GM12878 (cell line): Measurements from ENCODE around the gene TECTB. TPM values are rescaled to one million over a fixed set of nuclear protein-coding genes. Genes with fewer than 3 reads are reported as not detected.

Experiments used
- ATAC-seq: fragments of 200-7000 bp; cut with Tn5 transposase; 3 replicates; pipeline ENCODE4 v1.9.1; 2020; ENCODE audit warnings: mild to moderate bottlenecking, moderate library complexity
- BruUV-seq: library from RNA; stranded (reverse); fragments of 400-500 nt; replicated peaks from 2 replicates; lab custom pipeline; 2021; lab: Mats Ljungman, UMichigan
- CTCF ChIA-PET: fragments of 300-600 bp; sonication (Branson Sonifier 250); formaldehyde crosslinking; extraction: SDS; loops from one replicate; lab custom pipeline; 2021; ENCODE audit warnings: inconsistent platforms; lab: Yijun Ruan, JAX
- POLR2A ChIA-PET: fragments of 350-600 bp; formaldehyde crosslinking; extraction: SDS; loops from one replicate; lab custom pipeline; 2021; ENCODE audit warnings: inconsistent platforms; lab: Charles Lee
- RAD21 ChIA-PET: fragments of 300-600 bp; sonication (Branson Sonifier 250); formaldehyde crosslinking; loops from one replicate; lab custom pipeline; 2023; ENCODE audit warnings: antibody characterized with exemption; ENCODE audit not compliant: unreplicated experiment; lab: Charles Lee
- SMC1A ChIA-PET: fragments of 300-600 bp; sonication (Branson Sonifier 250); formaldehyde crosslinking; loops from one replicate; lab custom pipeline; 2023; ENCODE audit not compliant: unreplicated experiment, uncharacterized antibody; lab: Charles Lee
- DNase-seq: peaks from one replicate; pipeline ENCODE4 v3.0.0-alpha.2; 2011; ENCODE audit warnings: low read depth, low spot score
- FAIRE-seq: peaks from 3 replicates; lab custom pipeline; 2011; peaks lifted over from hg19 to GRCh38; lab: Jason Lieb, UNC
- H2AFZ ChIP-seq: 2 replicates; pipeline ENCODE4 v1.6.0; 2011; ENCODE audit warnings: low read depth, low read length, control low read depth; ENCODE audit not compliant: control insufficient read depth
- H3K27ac ChIP-seq: 2 replicates; pipeline ENCODE4 v1.5.1; 2011; ENCODE audit warnings: control low read depth; ENCODE audit not compliant: control insufficient read depth, insufficient read depth
- H3K27me3 ChIP-seq, 2 experiments: replicated peaks in 1 of 2; 2 replicates each; pipeline versions ENCODE4 v1.6.0 to v1.6.1; 2011; ENCODE audit warnings: low read length in 1 of 2; ENCODE audit not compliant: control insufficient read depth in 2 of 2, insufficient read depth in 2 of 2
- H3K36me3 ChIP-seq, 2 experiments: 2 replicates each; pipeline ENCODE4 v1.5.1; 2011; ENCODE audit warnings: low read length in 1 of 2; ENCODE audit not compliant: control insufficient read depth in 2 of 2, insufficient read depth in 2 of 2
- H3K4me1 ChIP-seq: 2 replicates; pipeline ENCODE4 v1.6.1; 2011; ENCODE audit warnings: mild to moderate bottlenecking, low read length, moderate library complexity, mixed read lengths; ENCODE audit not compliant: control insufficient read depth, insufficient read depth
- H3K4me2 ChIP-seq: 2 replicates; pipeline ENCODE4 v1.6.0; 2011; ENCODE audit warnings: control low read depth; ENCODE audit not compliant: control insufficient read depth, insufficient read depth
- H3K4me3 ChIP-seq: fragments of 200-600 bp; sonication (generic); 2 replicates; pipeline ENCODE4 v1.5.1; 2016
- H3K79me2 ChIP-seq: 2 replicates; pipeline ENCODE4 v1.6.0; 2011; ENCODE audit warnings: low read length; ENCODE audit not compliant: control insufficient read depth, insufficient read depth
- H3K9ac ChIP-seq: 2 replicates; pipeline ENCODE4 v1.8.0; 2011; ENCODE audit warnings: low read length, control low read depth, mixed read lengths; ENCODE audit not compliant: control insufficient read depth, insufficient read depth
- H3K9me3 ChIP-seq: replicated peaks from 3 replicates; pipeline ENCODE4 v1.5.1; 2011; ENCODE audit warnings: mild to moderate bottlenecking, low read length; ENCODE audit not compliant: control insufficient read depth, insufficient read depth
- H4K20me1 ChIP-seq: 2 replicates; pipeline ENCODE4 v1.6.0; 2011; ENCODE audit not compliant: control insufficient read depth, insufficient read depth
- CREB1 ChIP-seq: IDR thresholded peaks from 2 replicates; pipeline ENCODE4 v1.6.1; 2012; ENCODE audit warnings: low read depth, mild to moderate bottlenecking, inconsistent platforms
- CUX1 ChIP-seq: IDR thresholded peaks from 2 replicates; pipeline ENCODE4 v1.6.1; 2012; ENCODE audit warnings: improper control_type of control experiment, low read depth, low read length; ENCODE audit not compliant: insufficient replicate concordance
- JUND ChIP-seq: IDR thresholded peaks from 2 replicates; pipeline ENCODE4 v1.6.1; 2012; ENCODE audit warnings: low read depth, mild to moderate bottlenecking, low read length, improper control_type of control experiment, moderate library complexity
- RB1 ChIP-seq: fragments of 450-650 bp; formaldehyde crosslinking; IDR thresholded peaks from 2 replicates; pipeline ENCODE4 v1.6.1; 2017; ENCODE audit warnings: mild to moderate bottlenecking, borderline replicate concordance
- SIN3A ChIP-seq: IDR thresholded peaks from 2 replicates; pipeline ENCODE4 v1.6.1; 2012; ENCODE audit warnings: low read depth, low read length, improper control_type of control experiment
- SMC3 ChIP-seq: IDR thresholded peaks from 2 replicates; pipeline ENCODE4 v1.6.1; 2011; ENCODE audit warnings: low read length, improper control_type of control experiment, borderline replicate concordance
- SP1 ChIP-seq: IDR thresholded peaks from one replicate; pipeline ENCODE4 v1.6.1; 2011; ENCODE audit warnings: low read depth, low read length
- SREBF2 ChIP-seq: IDR thresholded peaks from 2 replicates; pipeline ENCODE4 v1.6.1; 2012; ENCODE audit warnings: mild to moderate bottlenecking, low read length
- TCF3 ChIP-seq: IDR thresholded peaks from 2 replicates; pipeline ENCODE4 v1.6.1; 2012; ENCODE audit warnings: low read depth, mild to moderate bottlenecking, low read length, borderline replicate concordance; ENCODE audit not compliant: insufficient read depth
- WGBS: methylation state at CpG from one replicate; pipeline ENCODE4 v1.1.6; 2016; ENCODE audit warnings: low lambda C conversion rate; ENCODE audit not compliant: insufficient replicate concordance, insufficient coverage; ENCODE audit errors: missing lambda C conversion rate; 5-methylcytosine and 5-hydroxymethylcytosine counted together
- in situ Hi-C: fragments of 300-500 bp; cut with MboI; formaldehyde crosslinking; loops from 9 replicates; pipeline ENCODE4 v1.14.3; 2018; ENCODE audit warnings: mixed read lengths
- intact Hi-C: fragments of 100-400 bp; cut with micrococcal nuclease; formaldehyde crosslinking; loops from one replicate; pipeline ENCODE4 v1.14.2; 2022; ENCODE audit not compliant: unreplicated experiment
- polyA plus RNA-seq, 11 experiments: library from polyadenylated mRNA; depleted of rRNA in 4 of 11; unstranded in 6 of 11; stranded (reverse) in 5 of 11; fragments of >200 nt; fragmentation: Nextera tagmentation in 4 of 11; fragmentation: Illumina TruSeq in 1 of 11; extraction: Ambion mirVana in 4 of 11; extraction: Trizol in 1 of 11; gene quantifications; 1 replicate in 1 of 11; 2 replicates in 10 of 11; pipeline versions ENCODE4 v1.2.1 to v1.2.3, GENCODE V29; 2011 to 2016; ENCODE audit warnings: inconsistent platforms in 2 of 11, missing spikeins in 2 of 11, low read depth in 1 of 11
- total RNA-seq, 4 experiments: library from RNA; depleted of rRNA in 3 of 4; stranded (reverse); fragments of >200 nt in 3 of 4; fragmentation: Illumina TruSeq in 1 of 4; extraction: Trizol in 1 of 4; gene quantifications; 2 replicates each; pipeline versions ENCODE4 v1.2.1 to v1.2.3, GENCODE V29; 2013 to 2021
- TF ChIP-seq, protein P1 (sequence below): fragments of 450-650 bp; IDR thresholded peaks from 2 replicates; pipeline ENCODE4 v1.6.1; 2014; ENCODE audit warnings: mild to moderate bottlenecking

TECTB gene
- total and polyA plus RNA-seq, 10 of the 15 experiments (the other 5 are each of a cell fraction or from before 2014, with no cell fraction given) = not detected

- Histone ChIP-seq H3K36me3 (no peaks in the 10 kb centered on the region), H3K27ac (no peak overlapping the region), H3K9ac (no peak overlapping the region), H3K4me1 (no peaks in the 10 kb centered on the region), H3K9me3 (no peaks in the 10 kb centered on the region), H4K20me1 (no peaks in the 10 kb centered on the region), H3K4me2 (no peak overlapping the region), H2AFZ (no peak overlapping the region), H3K27me3 (no peaks in the 10 kb centered on the region), H3K4me3 (no peak overlapping the region), H3K79me2 (no peaks in the 10 kb centered on the region)
- RAD21 ChIA-PET = interaction anchor here (1.7 kb wide), 1 partner anchor 13 kb away, joined by 5 read pairs; no protein-coding TSS in a partner anchor
- CTCF ChIA-PET = interaction anchor here (1.1 to 1.4 kb wide), 3 partner anchors 18 to 144 kb away, joined by 3 to 4 read pairs (median 3); no protein-coding TSS in a partner anchor
- ATAC-seq (no peak), FAIRE-seq (no peak), DNase-seq (no peak)
- POLR2A ChIA-PET = interaction anchor here (0.7 kb wide), 1 partner anchor 1481 kb away, joined by 4 read pairs; no protein-coding TSS in a partner anchor
- BruUV-seq = no TSS peak
- SMC1A ChIA-PET = no interaction called here
- in situ Hi-C loops = no loop called here
- intact Hi-C loops = no loop called here
- 18% methylated on average over 3 of the region's 3 CpGs for WGBS
- no peak for TF ChIP-seq RB1
- no peak for TF ChIP-seq SP1
- TF ChIP-seq SIN3A = no peak
- TF ChIP-seq, protein P1, sequence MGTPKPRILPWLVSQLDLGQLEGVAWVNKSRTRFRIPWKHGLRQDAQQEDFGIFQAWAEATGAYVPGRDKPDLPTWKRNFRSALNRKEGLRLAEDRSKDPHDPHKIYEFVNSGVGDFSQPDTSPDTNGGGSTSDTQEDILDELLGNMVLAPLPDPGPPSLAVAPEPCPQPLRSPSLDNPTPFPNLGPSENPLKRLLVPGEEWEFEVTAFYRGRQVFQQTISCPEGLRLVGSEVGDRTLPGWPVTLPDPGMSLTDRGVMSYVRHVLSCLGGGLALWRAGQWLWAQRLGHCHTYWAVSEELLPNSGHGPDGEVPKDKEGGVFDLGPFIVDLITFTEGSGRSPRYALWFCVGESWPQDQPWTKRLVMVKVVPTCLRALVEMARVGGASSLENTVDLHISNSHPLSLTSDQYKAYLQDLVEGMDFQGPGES = no peak
- no peak for TF ChIP-seq SMC3
- no peak for TF ChIP-seq SREBF2
- TF ChIP-seq CREB1 = no peak
- no peak for TF ChIP-seq JUND
- TF ChIP-seq TCF3 = no peak
- no peak for TF ChIP-seq CUX1
Observed at GRCh38 chr10:112327678-112328077, 44.5 kb downstream of the TECTB start.
